Loucy (cell line): ENCODE measurements around the gene EXOG.

ENCODE experiments used
- EZH2phosphoT487 ChIP-seq: fragments of 200-600 bp; IDR thresholded peaks from 2 replicates; pipeline ENCODE4 v1.6.1; 2018; ENCODE audit warnings: antibody characterized with exemption, mild to moderate bottlenecking, moderate library complexity, borderline replicate concordance
- TF ChIP-seq, protein P1 (sequence below): fragments of 200-600 bp; sonication (generic); conservative IDR thresholded peaks from 2 replicates; pipeline ENCODE4 v1.5.1; 2014; ENCODE audit warnings: mild to moderate bottlenecking, antibody characterized with exemption, low read length

DNA sequence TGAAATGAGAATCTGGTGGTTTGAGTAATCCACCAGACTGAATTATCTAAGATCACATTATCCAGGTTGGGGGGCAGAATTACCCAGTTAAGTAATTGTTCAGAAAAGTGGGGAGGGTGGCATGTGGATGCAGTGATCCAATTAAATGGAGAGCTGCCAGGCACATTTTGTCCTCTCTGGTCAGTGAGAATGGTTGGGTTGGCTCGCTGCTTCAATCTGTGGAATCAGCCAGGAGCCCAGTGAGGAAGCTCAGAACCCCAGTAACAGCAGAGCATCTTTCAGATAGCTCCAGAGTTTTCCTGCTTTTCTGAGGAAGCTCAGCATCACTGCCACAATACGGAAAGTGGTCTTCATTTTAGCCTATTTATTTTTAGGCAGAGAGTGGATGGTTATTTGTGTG, 6.4 kb upstream of the EXOG start:
- TF ChIP-seq, protein P1, sequence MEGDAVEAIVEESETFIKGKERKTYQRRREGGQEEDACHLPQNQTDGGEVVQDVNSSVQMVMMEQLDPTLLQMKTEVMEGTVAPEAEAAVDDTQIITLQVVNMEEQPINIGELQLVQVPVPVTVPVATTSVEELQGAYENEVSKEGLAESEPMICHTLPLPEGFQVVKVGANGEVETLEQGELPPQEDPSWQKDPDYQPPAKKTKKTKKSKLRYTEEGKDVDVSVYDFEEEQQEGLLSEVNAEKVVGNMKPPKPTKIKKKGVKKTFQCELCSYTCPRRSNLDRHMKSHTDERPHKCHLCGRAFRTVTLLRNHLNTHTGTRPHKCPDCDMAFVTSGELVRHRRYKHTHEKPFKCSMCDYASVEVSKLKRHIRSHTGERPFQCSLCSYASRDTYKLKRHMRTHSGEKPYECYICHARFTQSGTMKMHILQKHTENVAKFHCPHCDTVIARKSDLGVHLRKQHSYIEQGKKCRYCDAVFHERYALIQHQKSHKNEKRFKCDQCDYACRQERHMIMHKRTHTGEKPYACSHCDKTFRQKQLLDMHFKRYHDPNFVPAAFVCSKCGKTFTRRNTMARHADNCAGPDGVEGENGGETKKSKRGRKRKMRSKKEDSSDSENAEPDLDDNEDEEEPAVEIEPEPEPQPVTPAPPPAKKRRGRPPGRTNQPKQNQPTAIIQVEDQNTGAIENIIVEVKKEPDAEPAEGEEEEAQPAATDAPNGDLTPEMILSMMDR, result no peak
- no peak for TF ChIP-seq EZH2phosphoT487
